Neural cell (in vitro differentiated cells): ENCODE results near the gene TMEM184A. TPM values are rescaled to one million over a fixed set of nuclear protein-coding genes. Genes with fewer than 3 reads are reported as not detected.

Experiments
- H2AFZ ChIP-seq: fragments of 200-600, 300-800 bp; sonication (generic), shearing (Covaris generic); 2 replicates; pipeline ENCODE4 v1.6.0; 2014; ENCODE audit warnings: low read depth, mild to moderate bottlenecking, antibody characterized with exemption, low read length, moderate library complexity
- H3F3A ChIP-seq: fragments of 200-600 bp; shearing (Covaris generic); 2 replicates; pipeline ENCODE4 v1.6.1; 2016; ENCODE audit warnings: mild to moderate bottlenecking, moderate library complexity, mixed read lengths, antibody characterized with exemption, low read length; ENCODE audit not compliant: insufficient read depth, poor library complexity, severe bottlenecking
- H3K27ac ChIP-seq: fragments of 200-600, 300-800 bp; sonication (generic), shearing (Covaris generic); 2 replicates; pipeline ENCODE4 v1.5.1; 2014; ENCODE audit warnings: mild to moderate bottlenecking, low read length, moderate library complexity
- H3K27me3 ChIP-seq: fragments of 300-800, 200-600 bp; sonication (generic), shearing (Covaris generic); 2 replicates; pipeline ENCODE4 v1.6.0; 2014; ENCODE audit warnings: mild to moderate bottlenecking, low read depth, low read length, moderate library complexity; ENCODE audit not compliant: insufficient read depth
- H3K36me3 ChIP-seq: fragments of 300-800, 200-600 bp; sonication (generic), shearing (Covaris generic); 2 replicates; pipeline ENCODE4 v1.5.1; 2014; ENCODE audit warnings: mild to moderate bottlenecking, antibody characterized with exemption, low read length, moderate library complexity; ENCODE audit not compliant: insufficient read depth
- H3K4me2 ChIP-seq: fragments of 300-800, 200-600 bp; sonication (generic), shearing (Covaris generic); 2 replicates; pipeline ENCODE4 v1.6.0; 2014; ENCODE audit warnings: mild to moderate bottlenecking, low read length
- H3K4me3 ChIP-seq: fragments of 300-800, 200-600 bp; sonication (generic), shearing (Covaris generic); 2 replicates; pipeline ENCODE4 v1.5.1; 2014; ENCODE audit warnings: mild to moderate bottlenecking, low read length, moderate library complexity
- H3K79me2 ChIP-seq: fragments of 200-600 bp; shearing (Covaris generic); replicated peaks from 2 replicates; pipeline ENCODE4 v1.6.0; 2014; ENCODE audit warnings: mild to moderate bottlenecking, low read length, moderate library complexity; ENCODE audit not compliant: insufficient read depth
- H3K9ac ChIP-seq: fragments of 300-800, 200-600 bp; sonication (generic), shearing (Covaris generic); 2 replicates; pipeline ENCODE4 v1.6.1; 2016; ENCODE audit warnings: mild to moderate bottlenecking, low read length, mixed read lengths
- H3K9me2 ChIP-seq: fragments of 200-600 bp; shearing (Covaris generic); 2 replicates; pipeline ENCODE4 v1.6.1; 2016; ENCODE audit warnings: mild to moderate bottlenecking, low read length, mixed read lengths; ENCODE audit not compliant: insufficient read depth
- H3K9me3 ChIP-seq: fragments of 200-600, 300-800 bp; sonication (generic), shearing (Covaris generic); 2 replicates; pipeline ENCODE4 v1.6.1; 2016; ENCODE audit warnings: mild to moderate bottlenecking, mixed run types, low read length, moderate library complexity, mixed read lengths
- H4K20me1 ChIP-seq: fragments of 200-600 bp; shearing (Covaris generic); 2 replicates; pipeline ENCODE4 v1.6.1; 2016; ENCODE audit warnings: mild to moderate bottlenecking, mixed run types; ENCODE audit not compliant: insufficient read depth
- CTCF ChIP-seq: fragments of 450-650 bp; IDR thresholded peaks from 2 replicates; pipeline ENCODE4 v1.5.1; 2014; ENCODE audit warnings: antibody characterized with exemption, mild to moderate bottlenecking, moderate library complexity; ENCODE audit not compliant: poor library complexity, severe bottlenecking
- EP300 ChIP-seq: fragments of 450-650 bp; conservative IDR thresholded peaks from 2 replicates; pipeline ENCODE4 v1.6.1; 2014; ENCODE audit warnings: antibody characterized with exemption, mild to moderate bottlenecking, moderate library complexity; ENCODE audit not compliant: poor library complexity, severe bottlenecking
- EZH2 ChIP-seq: fragments of 200-600, 300-800 bp; shearing (Covaris generic), sonication (generic); IDR thresholded peaks from 2 replicates; pipeline ENCODE4 v1.6.1; 2014; ENCODE audit warnings: antibody characterized with exemption, low read length, borderline replicate concordance, mild to moderate bottlenecking; ENCODE audit not compliant: insufficient read depth, poor library complexity, severe bottlenecking
- MXI1 ChIP-seq: fragments of 450-650 bp; conservative IDR thresholded peaks from 2 replicates; pipeline ENCODE4 v1.6.1; 2014; ENCODE audit warnings: antibody characterized with exemption, mild to moderate bottlenecking; ENCODE audit not compliant: poor library complexity, severe bottlenecking
- POLR2AphosphoS5 ChIP-seq: IDR thresholded peaks from 2 replicates; pipeline ENCODE4 v1.6.1; 2012
- RAD21 ChIP-seq: fragments of 450-650 bp; conservative IDR thresholded peaks from 2 replicates; pipeline ENCODE4 v1.6.1; 2014; ENCODE audit warnings: antibody characterized with exemption, mild to moderate bottlenecking, moderate library complexity
- SMC3 ChIP-seq: fragments of 450-650 bp; conservative IDR thresholded peaks from 2 replicates; pipeline ENCODE4 v1.6.1; 2014; ENCODE audit warnings: antibody characterized with exemption, mild to moderate bottlenecking, moderate library complexity; ENCODE audit not compliant: poor library complexity
- TAF1 ChIP-seq: IDR thresholded peaks from 2 replicates; pipeline ENCODE4 v1.6.1; 2012; ENCODE audit warnings: low read depth
- polyA plus RNA-seq: library from polyadenylated mRNA; depleted of rRNA; stranded (reverse); fragments of >200 nt; gene quantifications from 2 replicates; pipeline ENCODE4 v1.2.3, GENCODE V29; 2014
- TF ChIP-seq, protein P1 (sequence below): IDR thresholded peaks from 2 replicates; pipeline ENCODE4 v1.6.1; 2012; ENCODE audit warnings: borderline replicate concordance

The TMEM184A gene
- polyA plus RNA-seq, 1 donor from 2014 or later, result not detected

DNA sequence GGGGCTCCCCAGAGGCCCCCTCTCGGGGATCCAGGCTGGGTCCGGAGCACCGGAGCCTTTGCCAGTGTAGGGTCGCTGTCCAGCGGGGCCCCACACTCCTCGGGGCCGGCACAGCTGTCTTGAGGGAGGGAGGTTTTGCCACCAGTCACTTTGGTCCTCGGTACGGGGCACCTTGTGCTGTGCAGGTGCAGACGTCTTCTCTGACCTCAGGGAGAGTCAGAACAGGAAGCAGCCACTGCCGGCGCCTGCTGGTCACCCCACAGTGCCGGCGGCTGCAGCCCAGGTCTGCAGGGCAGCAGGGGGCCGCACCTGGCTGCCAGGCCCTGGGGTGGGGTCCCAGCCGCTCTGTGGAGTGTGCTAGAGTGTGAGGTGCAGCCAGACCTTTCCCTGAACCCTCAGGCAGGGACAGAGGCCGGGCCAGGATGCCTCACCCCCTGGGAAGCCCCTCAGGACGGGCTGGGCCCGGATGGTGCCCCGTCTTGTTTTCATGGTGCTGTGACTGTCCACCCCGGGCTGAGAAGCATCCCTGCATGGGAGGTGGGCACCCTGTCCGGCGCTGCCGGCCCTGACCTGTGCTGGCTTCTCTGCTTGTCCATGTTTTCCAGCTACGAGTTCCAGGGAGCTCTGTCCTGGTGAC, 17.3 kb downstream of the TMEM184A start:
- no peaks in the 10 kb centered on the region for H3K9me3 ChIP-seq
- H3F3A ChIP-seq, result no peaks in the 10 kb centered on the region
- H3K9ac ChIP-seq, result peak overlapping the region; percentile 67
- no peak for TF ChIP-seq EZH2
- TF ChIP-seq EP300, result no peak
- no peak for TF ChIP-seq POLR2AphosphoS5
- TF ChIP-seq, protein P1, sequence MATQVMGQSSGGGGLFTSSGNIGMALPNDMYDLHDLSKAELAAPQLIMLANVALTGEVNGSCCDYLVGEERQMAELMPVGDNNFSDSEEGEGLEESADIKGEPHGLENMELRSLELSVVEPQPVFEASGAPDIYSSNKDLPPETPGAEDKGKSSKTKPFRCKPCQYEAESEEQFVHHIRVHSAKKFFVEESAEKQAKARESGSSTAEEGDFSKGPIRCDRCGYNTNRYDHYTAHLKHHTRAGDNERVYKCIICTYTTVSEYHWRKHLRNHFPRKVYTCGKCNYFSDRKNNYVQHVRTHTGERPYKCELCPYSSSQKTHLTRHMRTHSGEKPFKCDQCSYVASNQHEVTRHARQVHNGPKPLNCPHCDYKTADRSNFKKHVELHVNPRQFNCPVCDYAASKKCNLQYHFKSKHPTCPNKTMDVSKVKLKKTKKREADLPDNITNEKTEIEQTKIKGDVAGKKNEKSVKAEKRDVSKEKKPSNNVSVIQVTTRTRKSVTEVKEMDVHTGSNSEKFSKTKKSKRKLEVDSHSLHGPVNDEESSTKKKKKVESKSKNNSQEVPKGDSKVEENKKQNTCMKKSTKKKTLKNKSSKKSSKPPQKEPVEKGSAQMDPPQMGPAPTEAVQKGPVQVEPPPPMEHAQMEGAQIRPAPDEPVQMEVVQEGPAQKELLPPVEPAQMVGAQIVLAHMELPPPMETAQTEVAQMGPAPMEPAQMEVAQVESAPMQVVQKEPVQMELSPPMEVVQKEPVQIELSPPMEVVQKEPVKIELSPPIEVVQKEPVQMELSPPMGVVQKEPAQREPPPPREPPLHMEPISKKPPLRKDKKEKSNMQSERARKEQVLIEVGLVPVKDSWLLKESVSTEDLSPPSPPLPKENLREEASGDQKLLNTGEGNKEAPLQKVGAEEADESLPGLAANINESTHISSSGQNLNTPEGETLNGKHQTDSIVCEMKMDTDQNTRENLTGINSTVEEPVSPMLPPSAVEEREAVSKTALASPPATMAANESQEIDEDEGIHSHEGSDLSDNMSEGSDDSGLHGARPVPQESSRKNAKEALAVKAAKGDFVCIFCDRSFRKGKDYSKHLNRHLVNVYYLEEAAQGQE, result no peak
- no peak for TF ChIP-seq SMC3
- no peak for TF ChIP-seq RAD21
- no peak for TF ChIP-seq CTCF
- no peak for TF ChIP-seq MXI1
- no peaks in the 10 kb centered on the region for H3K9me2 ChIP-seq
- H4K20me1 ChIP-seq, result no peaks in the 10 kb centered on the region
- H3K27me3 ChIP-seq, result no peaks in the 10 kb centered on the region
- H3K79me2 ChIP-seq, result peaks cover 13% of the 10 kb centered on the region
- no peak overlapping the region for H3K4me2 ChIP-seq
- H3K36me3 ChIP-seq, result no peaks in the 10 kb centered on the region
- peak overlapping the region; percentile 61 for H3K4me3 ChIP-seq
- peak overlapping the region; percentile 79 for H3K27ac ChIP-seq
- H2AFZ ChIP-seq, result no peak overlapping the region

DNA sequence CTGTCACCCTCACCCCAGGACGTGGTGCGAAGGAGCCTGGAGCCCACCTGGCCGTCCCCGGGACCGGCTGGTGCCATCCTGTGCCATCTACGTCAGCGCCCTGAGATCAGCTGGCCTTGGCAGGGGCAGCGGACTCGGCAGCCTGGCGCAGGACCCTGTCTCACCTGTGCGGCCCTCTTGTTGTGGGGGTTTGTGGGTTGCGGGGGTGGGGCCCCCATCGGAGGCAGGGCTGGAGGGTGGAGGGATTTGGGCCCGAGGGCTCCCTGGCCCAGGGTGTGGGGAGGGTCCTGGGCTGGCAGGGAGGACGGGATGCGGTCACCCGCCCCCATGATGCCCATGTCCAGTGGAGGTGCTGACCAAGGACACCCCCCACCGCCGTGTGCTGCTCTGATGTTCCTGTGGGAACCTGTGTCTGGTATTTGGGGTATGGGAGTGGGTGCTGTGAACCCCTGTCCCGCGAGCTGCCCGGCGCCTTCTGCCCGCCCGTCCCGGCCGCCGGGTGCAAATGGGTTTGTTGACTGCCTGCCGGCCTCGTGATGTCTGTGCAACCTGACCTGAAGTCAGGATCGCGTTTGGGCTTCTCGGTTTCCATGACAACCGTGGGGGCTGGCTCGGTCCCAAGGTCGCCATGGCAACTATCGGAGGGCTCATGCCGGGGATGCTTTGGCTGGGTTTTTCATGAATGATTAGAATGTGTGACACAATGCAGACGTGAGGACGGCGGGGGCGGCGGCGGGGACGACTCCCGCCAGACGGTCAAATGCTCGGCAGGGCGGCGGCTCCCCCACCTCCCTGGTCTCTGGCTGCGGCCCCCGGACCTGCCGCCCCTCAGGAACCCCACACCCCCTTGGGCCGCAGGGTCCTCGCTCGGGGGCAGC, 18.2 kb downstream of the TMEM184A start:
- Histone ChIP-seq H2AFZ (no peak overlapping the region), H3K27ac (peak overlapping the region; percentile 79), H3K36me3 (no peaks in the 10 kb centered on the region), H3K79me2 (peaks cover 13% of the 10 kb centered on the region), H3F3A (no peaks in the 10 kb centered on the region), H3K4me3 (peak overlapping the region; percentile 61), H3K9ac (peak overlapping the region; percentile 67), H3K4me2 (peak overlapping the region; percentile 1), H4K20me1 (no peaks in the 10 kb centered on the region), H3K9me3 (no peaks in the 10 kb centered on the region), H3K27me3 (no peaks in the 10 kb centered on the region), H3K9me2 (no peaks in the 10 kb centered on the region)
- TF ChIP-seq MXI1, result peak; percentile 84
- peak; percentile 17 for TF ChIP-seq SMC3
- TF ChIP-seq TAF1, result no peak
- TF ChIP-seq CTCF, result no peak
- TF ChIP-seq EP300, result peak; percentile 38
